Stimulated activated CD8-positive, alpha-beta memory T cell treated with anti-CD3 and anti-CD28 coated beads, Interleukin-15, amount 100 ng/mL, for 48 hours (primary cell): ENCODE data around the gene SLC38A11.
"Not testable (repeated sequence)": the region's sequence is repeated elsewhere in the genome, so short reads cannot be mapped to it uniquely, and the experiment has no call there.

Source experiments
- DNase-seq, 2 donors: peaks; one replicate each; pipeline ENCODE4 v3.0.0-alpha.2; 2020; ENCODE audit warnings: low read depth in 2 of 2

The SLC38A11 gene

GRCh38 chr2:164954954-164955701 is at the start of gene SLC38A11:
TSS of gene SLC38A11 (minus strand) at chr2:164955525. CDS start at chr2:164955247, 278 bp downstream.
- no peak for DNase-seq

- no peak for DNase-seq
Observed at GRCh38 chr2:165003443-165004130, 48.3 kb upstream of the SLC38A11 start.

- DNase-seq = no peak
Observed at GRCh38 chr2:165002638-165003037, 47.3 kb upstream of the SLC38A11 start.

- not testable (repeated sequence) for DNase-seq
Observed at GRCh38 chr2:164994664-164995299, 39.5 kb upstream of the SLC38A11 start.

GRCh38 chr2:164993287-164994016 is 38.1 kb upstream of the SLC38A11 start:
- DNase-seq = no peak

- DNase-seq = peak in 1 of 2 donors; percentile 10
Observed at GRCh38 chr2:164992818-164993217, 37.5 kb upstream of the SLC38A11 start.

GRCh38 chr2:164992093-164992454 is 36.7 kb upstream of the SLC38A11 start:
- not testable (repeated sequence) for DNase-seq

GRCh38 chr2:164991361-164992092 is 36.2 kb upstream of the SLC38A11 start:
- not testable (repeated sequence) for DNase-seq

GRCh38 chr2:164990953-164991352 is 35.6 kb upstream of the SLC38A11 start:
- DNase-seq = not testable (repeated sequence)

- not testable (repeated sequence) for DNase-seq
Observed at GRCh38 chr2:164988805-164989204, 33.5 kb upstream of the SLC38A11 start.

- not testable (repeated sequence) for DNase-seq
Observed at GRCh38 chr2:164986027-164986426, 30.7 kb upstream of the SLC38A11 start.

GRCh38 chr2:164984428-164984827 is 29.1 kb upstream of the SLC38A11 start:
- DNase-seq = no peak

GRCh38 chr2:164981217-164981990 is 26.1 kb upstream of the SLC38A11 start:
- no peak for DNase-seq

- not testable (repeated sequence) for DNase-seq
Observed at GRCh38 chr2:164980688-164981087, 25.4 kb upstream of the SLC38A11 start.

GRCh38 chr2:164979113-164979512 is 23.8 kb upstream of the SLC38A11 start:
- no peak for DNase-seq

- DNase-seq = not testable (repeated sequence)
Observed at GRCh38 chr2:164976875-164977470, 21.6 kb upstream of the SLC38A11 start.

GRCh38 chr2:164976301-164976700 is 21.0 kb upstream of the SLC38A11 start:
- no peak for DNase-seq

GRCh38 chr2:164975891-164976290 is 20.6 kb upstream of the SLC38A11 start:
- DNase-seq = no peak

- no peak for DNase-seq
Observed at GRCh38 chr2:164974221-164974620, 18.9 kb upstream of the SLC38A11 start.

- no peak for DNase-seq
Observed at GRCh38 chr2:164972216-164972615, 16.9 kb upstream of the SLC38A11 start.
